ACC112 (cell line): ENCODE measurements around the gene UBE2F.

Experiments used
- H2AFZ ChIP-seq: fragments of 200-600 bp; sonication (generic); one replicate; pipeline ENCODE4 v1.6.0; 2017; ENCODE audit warnings: antibody characterized with exemption, low read length; ENCODE audit not compliant: unreplicated experiment
- H3K27ac ChIP-seq: fragments of 200-600 bp; sonication (generic); 2 replicates; pipeline ENCODE4 v1.5.1; 2014; ENCODE audit warnings: low read depth, mild to moderate bottlenecking, antibody characterized with exemption, low read length, moderate library complexity
- H3K27me3 ChIP-seq: fragments of 200-600 bp; sonication (generic); 2 replicates; pipeline ENCODE4 v1.6.1; 2014; ENCODE audit warnings: mild to moderate bottlenecking, antibody characterized with exemption, low read length, moderate library complexity, mixed read lengths; ENCODE audit not compliant: insufficient read depth
- H3K36me3 ChIP-seq: fragments of 200-600 bp; sonication (generic); 2 replicates; pipeline ENCODE4 v1.6.1; 2016; ENCODE audit warnings: mild to moderate bottlenecking, antibody characterized with exemption, low read length, moderate library complexity, mixed read lengths; ENCODE audit not compliant: insufficient read depth
- H3K4me1 ChIP-seq: fragments of 200-600 bp; sonication (generic); one replicate; pipeline ENCODE4 v1.6.1; 2016; ENCODE audit warnings: low read length, mixed read lengths; ENCODE audit not compliant: insufficient read depth, unreplicated experiment, control insufficient read depth
- H3K4me3 ChIP-seq: fragments of 200-600 bp; sonication (generic); 2 replicates; pipeline ENCODE4 v1.5.1; 2014; ENCODE audit warnings: mild to moderate bottlenecking, low read depth, low read length
- H3K79me2 ChIP-seq: fragments of 200-600 bp; sonication (generic); one replicate; pipeline ENCODE4 v1.6.0; 2016; ENCODE audit warnings: low read length; ENCODE audit not compliant: control insufficient read depth, unreplicated experiment, insufficient read depth

Gene UBE2F

GRCh38 chr2:238016526-238016925 lies 49.7 kb downstream of the UBE2F start:
- no peaks in the 10 kb centered on the region for H3K36me3 ChIP-seq
- H3K4me3 ChIP-seq, result no peak overlapping the region
- no peaks in the 10 kb centered on the region for H3K27me3 ChIP-seq
- H3K27ac ChIP-seq, result no peak overlapping the region
- H3K79me2 ChIP-seq, result no peaks in the 10 kb centered on the region
- H3K4me1 ChIP-seq, result no peaks in the 10 kb centered on the region
- no peak overlapping the region for H2AFZ ChIP-seq

GRCh38 chr2:238019962-238020361 lies 53.1 kb downstream of the UBE2F start:
- Histone ChIP-seq H3K4me3 (no peak overlapping the region), H2AFZ (no peak overlapping the region), H3K27ac (no peak overlapping the region), H3K27me3 (no peaks in the 10 kb centered on the region), H3K36me3 (no peaks in the 10 kb centered on the region), H3K4me1 (no peaks in the 10 kb centered on the region), H3K79me2 (no peaks in the 10 kb centered on the region)

GRCh38 chr2:238020816-238021215 lies 54.0 kb downstream of the UBE2F start:
- Histone ChIP-seq H3K27me3 (no peaks in the 10 kb centered on the region), H2AFZ (no peak overlapping the region), H3K4me1 (no peaks in the 10 kb centered on the region), H3K27ac (no peak overlapping the region), H3K36me3 (no peaks in the 10 kb centered on the region), H3K79me2 (no peaks in the 10 kb centered on the region), H3K4me3 (no peak overlapping the region)

- no peaks in the 10 kb centered on the region for H3K27me3 ChIP-seq
- H3K4me3 ChIP-seq, result no peak overlapping the region
- no peaks in the 10 kb centered on the region for H3K79me2 ChIP-seq
- no peak overlapping the region for H2AFZ ChIP-seq
- H3K4me1 ChIP-seq, result no peaks in the 10 kb centered on the region
- H3K27ac ChIP-seq, result no peak overlapping the region
- H3K36me3 ChIP-seq, result no peaks in the 10 kb centered on the region
These were observed 54.5 kb downstream of the UBE2F start for GRCh38 chr2:238021327-238021726.

- Histone ChIP-seq H3K4me3 (no peak overlapping the region), H2AFZ (no peak overlapping the region), H3K79me2 (no peaks in the 10 kb centered on the region), H3K4me1 (no peaks in the 10 kb centered on the region), H3K36me3 (no peaks in the 10 kb centered on the region), H3K27ac (no peak overlapping the region), H3K27me3 (no peaks in the 10 kb centered on the region)
These were observed 55.9 kb downstream of the UBE2F start for GRCh38 chr2:238022594-238023157.

GRCh38 chr2:238023608-238024007 lies 56.8 kb downstream of the UBE2F start:
- Histone ChIP-seq H3K4me3 (no peak overlapping the region), H2AFZ (no peak overlapping the region), H3K27me3 (no peaks in the 10 kb centered on the region), H3K79me2 (no peaks in the 10 kb centered on the region), H3K27ac (no peak overlapping the region), H3K4me1 (no peaks in the 10 kb centered on the region), H3K36me3 (no peaks in the 10 kb centered on the region)

- no peak overlapping the region for H2AFZ ChIP-seq
- H3K4me3 ChIP-seq, result no peak overlapping the region
- no peaks in the 10 kb centered on the region for H3K36me3 ChIP-seq
- no peak overlapping the region for H3K27ac ChIP-seq
- no peaks in the 10 kb centered on the region for H3K27me3 ChIP-seq
- H3K79me2 ChIP-seq, result no peaks in the 10 kb centered on the region
- no peaks in the 10 kb centered on the region for H3K4me1 ChIP-seq
These were observed 58.2 kb downstream of the UBE2F start for GRCh38 chr2:238024986-238025385.

- no peak overlapping the region for H3K27ac ChIP-seq
- H3K4me1 ChIP-seq, result no peaks in the 10 kb centered on the region
- no peaks in the 10 kb centered on the region for H3K27me3 ChIP-seq
- no peak overlapping the region for H2AFZ ChIP-seq
- H3K36me3 ChIP-seq, result no peaks in the 10 kb centered on the region
- no peak overlapping the region for H3K4me3 ChIP-seq
- no peaks in the 10 kb centered on the region for H3K79me2 ChIP-seq
These were observed 59.0 kb downstream of the UBE2F start for GRCh38 chr2:238025741-238026360.

GRCh38 chr2:238027058-238027457 lies 60.2 kb downstream of the UBE2F start:
- no peak overlapping the region for H3K4me3 ChIP-seq
- H3K27ac ChIP-seq, result no peak overlapping the region
- no peaks in the 10 kb centered on the region for H3K4me1 ChIP-seq
- no peaks in the 10 kb centered on the region for H3K27me3 ChIP-seq
- H3K79me2 ChIP-seq, result no peaks in the 10 kb centered on the region
- no peaks in the 10 kb centered on the region for H3K36me3 ChIP-seq
- no peak overlapping the region for H2AFZ ChIP-seq

- Histone ChIP-seq H3K36me3 (no peaks in the 10 kb centered on the region), H3K27me3 (no peaks in the 10 kb centered on the region), H3K4me1 (no peaks in the 10 kb centered on the region), H2AFZ (no peak overlapping the region), H3K27ac (no peak overlapping the region), H3K4me3 (no peak overlapping the region), H3K79me2 (no peaks in the 10 kb centered on the region)
These were observed 61.0 kb downstream of the UBE2F start for GRCh38 chr2:238027591-238028415.

- Histone ChIP-seq H3K27me3 (no peaks in the 10 kb centered on the region), H3K36me3 (no peaks in the 10 kb centered on the region), H3K79me2 (no peaks in the 10 kb centered on the region), H3K27ac (no peak overlapping the region), H3K4me3 (no peak overlapping the region), H3K4me1 (no peaks in the 10 kb centered on the region), H2AFZ (no peak overlapping the region)
These were observed 63.0 kb downstream of the UBE2F start for GRCh38 chr2:238029853-238030252.
